ENCODE measurements around the gene OR51T1.

OR51T1 gene

DNA sequence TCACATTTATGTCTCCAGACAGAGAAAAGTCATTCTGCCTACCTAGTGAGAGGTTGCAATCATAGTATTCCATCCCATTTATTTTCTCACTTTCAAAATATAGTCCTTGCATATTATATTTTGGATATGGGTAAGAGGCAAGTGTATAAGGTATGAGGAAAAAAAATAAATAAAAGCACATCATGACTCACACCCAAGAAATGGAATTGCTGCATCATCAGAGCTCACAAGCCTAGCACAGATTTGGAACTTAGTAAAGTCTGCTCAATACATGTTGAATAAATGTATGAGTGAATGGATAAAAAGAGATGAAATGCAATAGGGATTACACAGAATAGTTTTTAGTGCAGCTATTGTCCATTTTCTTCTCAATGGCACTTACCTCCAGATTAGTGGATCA, 44.9 kb downstream of the OR51T1 start:
- TF ChIP-seq CTCF (IDR thresholded peaks at IDR 0.05; ENCODE audit: insufficient read depth, low read depth, low read length, missing control alignments): no peak
- H3K4me3 ChIP-seq (ENCODE audit: low read depth, low read length): no peak overlapping the region
- DNase-seq (ENCODE audit: low read depth): no peak

Data from GM12865 (cell line).